ENCODE results near the gene ABCA12.

ABCA12 gene

DNA sequence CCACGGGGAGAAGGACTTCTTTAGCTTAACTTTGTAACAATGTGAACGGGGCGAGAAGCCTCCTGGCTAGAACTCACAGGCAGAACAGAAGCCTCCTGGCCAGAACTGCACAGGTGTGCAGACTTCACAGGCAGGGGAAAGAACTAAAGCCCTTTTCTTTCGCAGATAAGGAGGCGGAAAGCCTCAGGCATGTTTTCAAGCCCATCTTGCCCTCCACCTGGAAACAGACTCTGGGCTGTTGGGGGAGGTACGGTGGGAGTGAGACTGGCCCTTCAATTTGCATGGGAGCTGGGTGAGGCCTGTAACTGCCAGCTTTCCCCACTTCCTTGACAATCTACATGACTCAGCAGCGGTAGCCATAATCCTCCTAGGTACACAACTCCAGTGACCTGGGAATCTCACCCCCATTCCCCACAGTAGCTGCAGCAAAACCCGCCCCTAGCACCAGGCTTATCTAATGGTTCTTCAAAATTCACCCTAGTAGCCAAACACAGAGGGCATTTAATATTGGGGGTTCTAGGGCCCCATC is 22.9 kb upstream of the ABCA12 start:
- H3K4me3 ChIP-seq (ENCODE audit: low read depth, low read length): no peak overlapping the region
- in situ Hi-C loops (cut with HindIII; ENCODE audit: low sequenced_read_pairs): no loop called here
- TF ChIP-seq CTCF (IDR thresholded peaks at IDR 0.05; ENCODE audit: low read depth, low read length): no peak
- DNase-seq (ENCODE audit: low read depth, low spot score): no peak

DNA sequence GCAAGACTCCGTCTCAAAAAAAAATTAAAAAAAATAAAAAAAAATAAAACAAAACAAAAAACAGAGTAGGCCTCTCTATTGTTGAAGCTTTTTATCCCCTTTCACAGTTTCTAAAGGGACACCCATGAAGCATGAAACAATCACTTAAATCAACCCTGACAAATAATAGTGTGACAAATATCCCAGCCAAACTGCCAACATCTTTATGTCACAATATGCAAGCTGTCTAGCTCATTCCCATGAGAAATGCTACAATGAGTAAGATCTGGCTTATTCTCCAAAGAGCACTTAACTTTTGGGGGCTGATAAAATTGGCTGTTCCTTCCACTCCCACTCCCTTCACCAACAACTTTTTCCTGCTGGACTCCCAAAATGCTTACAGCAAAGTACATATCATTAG is 21.7 kb upstream of the ABCA12 start:
- no peak for DNase-seq (ENCODE audit: low read depth, low spot score)
- in situ Hi-C loops (cut with HindIII; ENCODE audit: low sequenced_read_pairs): no loop called here
- TF ChIP-seq CTCF (IDR thresholded peaks at IDR 0.05; ENCODE audit: low read depth, low read length): no peak
- H3K4me3 ChIP-seq (ENCODE audit: low read depth, low read length): no peak overlapping the region

GRCh38 chr2:215156453-215156852 is 18.0 kb upstream of the ABCA12 start:
- H3K4me3 ChIP-seq (ENCODE audit: low read depth, low read length): no peak overlapping the region
- no peak for DNase-seq (ENCODE audit: low read depth, low spot score)
- TF ChIP-seq CTCF (IDR thresholded peaks at IDR 0.05; ENCODE audit: low read depth, low read length): no peak
- in situ Hi-C loops (cut with HindIII; ENCODE audit: low sequenced_read_pairs): no loop called here

DNA sequence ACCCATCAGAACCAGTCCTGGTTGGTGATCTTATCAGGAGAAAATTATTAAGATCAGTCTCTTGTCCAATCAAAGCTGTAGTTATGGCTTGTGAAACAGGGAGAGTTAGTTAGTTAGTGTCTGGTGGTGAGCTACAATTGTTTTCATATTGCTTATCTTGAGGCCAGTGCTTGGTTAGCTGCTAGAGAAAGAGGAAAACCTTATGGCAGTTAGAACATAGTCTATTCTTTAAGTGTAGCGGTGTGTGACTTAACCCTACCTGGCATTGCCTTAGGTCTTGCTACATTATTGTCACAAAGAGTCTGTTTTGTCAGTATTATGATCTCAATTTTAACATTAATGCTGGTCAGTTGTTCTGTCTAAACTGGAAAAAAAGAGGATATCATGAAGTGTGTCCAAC is 11.5 kb upstream of the ABCA12 start:
- DNase-seq (ENCODE audit: low read depth, low spot score): no peak
- in situ Hi-C loops (cut with HindIII; ENCODE audit: low sequenced_read_pairs): no loop called here
- H3K4me3 ChIP-seq (ENCODE audit: low read depth, low read length): no peak overlapping the region
- no peak for TF ChIP-seq CTCF (IDR thresholded peaks at IDR 0.05; ENCODE audit: low read depth, low read length)

GRCh38 chr2:215149486-215149885 is 11.1 kb upstream of the ABCA12 start:
- no peak overlapping the region for H3K4me3 ChIP-seq (ENCODE audit: low read depth, low read length)
- in situ Hi-C loops (cut with HindIII; ENCODE audit: low sequenced_read_pairs): no loop called here
- no peak for TF ChIP-seq CTCF (IDR thresholded peaks at IDR 0.05; ENCODE audit: low read depth, low read length)
- no peak for DNase-seq (ENCODE audit: low read depth, low spot score)

- DNase-seq (ENCODE audit: low read depth, low spot score): no peak
- no peak for TF ChIP-seq CTCF (IDR thresholded peaks at IDR 0.05; ENCODE audit: low read depth, low read length)
- in situ Hi-C loops (cut with HindIII; ENCODE audit: low sequenced_read_pairs): no loop called here
- no peak overlapping the region for H3K4me3 ChIP-seq (ENCODE audit: low read depth, low read length)
These were observed 10.6 kb upstream of the ABCA12 start for GRCh38 chr2:215149060-215149459.

GRCh38 chr2:215145611-215146010 is 7.2 kb upstream of the ABCA12 start:
- TF ChIP-seq CTCF (IDR thresholded peaks at IDR 0.05; ENCODE audit: low read depth, low read length): no peak
- in situ Hi-C loops (cut with HindIII; ENCODE audit: low sequenced_read_pairs): no loop called here
- no peak for DNase-seq (ENCODE audit: low read depth, low spot score)
- no peak overlapping the region for H3K4me3 ChIP-seq (ENCODE audit: low read depth, low read length)
